Fibroblast of lung (primary cell): ENCODE results near the gene AMHR2. TPM values are rescaled to one million over a fixed set of nuclear protein-coding genes. Genes with fewer than 3 reads are reported as not detected.

ENCODE experiments used
- DNase-seq, 2 donors: peaks; one replicate each; pipeline versions ENCODE4 v3.0.0 to v3.0.0-alpha.2; 2010; ENCODE audit warnings: low read depth in 2 of 2
- H2AFZ ChIP-seq: 2 replicates; pipeline ENCODE4 v1.5.1; 2012; ENCODE audit warnings: low read length, control low read depth, inconsistent platforms
- H3K27ac ChIP-seq: 2 replicates; pipeline ENCODE4 v1.5.1; 2011; ENCODE audit warnings: low read length, control low read depth; ENCODE audit not compliant: insufficient read depth
- H3K27me3 ChIP-seq: 2 replicates; pipeline ENCODE4 v1.5.1; 2011; ENCODE audit warnings: mild to moderate bottlenecking, low read length; ENCODE audit not compliant: control insufficient read depth, insufficient read depth
- H3K36me3 ChIP-seq: 2 replicates; pipeline ENCODE4 v1.5.1; 2011; ENCODE audit warnings: low read length; ENCODE audit not compliant: control insufficient read depth, insufficient read depth
- H3K4me1 ChIP-seq: 2 replicates; pipeline ENCODE4 v1.5.1; 2011; ENCODE audit warnings: low read length; ENCODE audit not compliant: control insufficient read depth, insufficient read depth; ENCODE audit errors: extremely low read depth
- H3K4me2 ChIP-seq: 2 replicates; pipeline ENCODE4 v1.5.1; 2011; ENCODE audit warnings: low read length, control low read depth; ENCODE audit not compliant: insufficient read depth; ENCODE audit errors: extremely low read depth
- H3K4me3 ChIP-seq, 4 experiments: fragments of 200-600 bp in 1 of 4; sonication (generic) in 1 of 4; replicated peaks in 1 of 4; 2 replicates each; pipeline ENCODE4 v1.5.1; 2011 to 2016; ENCODE audit warnings: low read length in 4 of 4, low read depth in 3 of 4, mild to moderate bottlenecking in 3 of 4, control low read depth in 2 of 4, inconsistent platforms in 1 of 4, mixed read lengths in 1 of 4; ENCODE audit not compliant: insufficient read depth in 1 of 4; ENCODE audit errors: control extremely low read depth in 1 of 4
- H3K79me2 ChIP-seq: 2 replicates; pipeline ENCODE4 v1.5.1; 2012; ENCODE audit warnings: mild to moderate bottlenecking, low read length, inconsistent platforms; ENCODE audit not compliant: control insufficient read depth, insufficient read depth
- H3K9ac ChIP-seq: 2 replicates; pipeline ENCODE4 v1.5.1; 2011; ENCODE audit warnings: mild to moderate bottlenecking, low read length, control low read depth; ENCODE audit not compliant: insufficient read depth
- H3K9me3 ChIP-seq: 2 replicates; pipeline ENCODE4 v1.5.1; 2012; ENCODE audit warnings: low read depth, low read length; ENCODE audit not compliant: control insufficient read depth, insufficient read depth
- H4K20me1 ChIP-seq: 2 replicates; pipeline ENCODE4 v1.5.1; 2011; ENCODE audit warnings: low read length; ENCODE audit not compliant: control insufficient read depth, insufficient read depth; ENCODE audit errors: extremely low read depth
- EZH2 ChIP-seq: IDR thresholded peaks from 2 replicates; pipeline ENCODE4 v1.5.1; 2012; ENCODE audit warnings: low read length, control low read depth, mild to moderate bottlenecking; ENCODE audit errors: missing control alignments
- polyA plus RNA-seq, 2 donors: library from polyadenylated mRNA; depleted of rRNA in 1 of 2; stranded (reverse) in 1 of 2; unstranded in 1 of 2; fragments of >200 nt; gene quantifications; 2 replicates each; pipeline ENCODE4 v1.2.1, GENCODE V29; 2011 to 2012; ENCODE audit warnings: missing spikeins in 1 of 2
- total RNA-seq: library from RNA; depleted of rRNA; stranded (reverse); fragments of >200 nt; gene quantifications from 2 replicates; pipeline ENCODE4 v1.2.1, GENCODE V29; 2014
- TF ChIP-seq, protein P1 (sequence below), 2 donors: IDR thresholded peaks in 1 of 2; conservative IDR thresholded peaks in 1 of 2; 1 replicate in 1 of 2; 2 replicates in 1 of 2; pipeline ENCODE4 v1.5.1; 2011 to 2012; ENCODE audit warnings: low read length in 2 of 2, control low read depth in 1 of 2, inconsistent platforms in 1 of 2, low read depth in 1 of 2, mild to moderate bottlenecking in 1 of 2

The AMHR2 gene
- total and polyA plus RNA-seq, 2 donors (not counting 1 experiment from before 2014, with no cell fraction given), result not detected

DNA sequence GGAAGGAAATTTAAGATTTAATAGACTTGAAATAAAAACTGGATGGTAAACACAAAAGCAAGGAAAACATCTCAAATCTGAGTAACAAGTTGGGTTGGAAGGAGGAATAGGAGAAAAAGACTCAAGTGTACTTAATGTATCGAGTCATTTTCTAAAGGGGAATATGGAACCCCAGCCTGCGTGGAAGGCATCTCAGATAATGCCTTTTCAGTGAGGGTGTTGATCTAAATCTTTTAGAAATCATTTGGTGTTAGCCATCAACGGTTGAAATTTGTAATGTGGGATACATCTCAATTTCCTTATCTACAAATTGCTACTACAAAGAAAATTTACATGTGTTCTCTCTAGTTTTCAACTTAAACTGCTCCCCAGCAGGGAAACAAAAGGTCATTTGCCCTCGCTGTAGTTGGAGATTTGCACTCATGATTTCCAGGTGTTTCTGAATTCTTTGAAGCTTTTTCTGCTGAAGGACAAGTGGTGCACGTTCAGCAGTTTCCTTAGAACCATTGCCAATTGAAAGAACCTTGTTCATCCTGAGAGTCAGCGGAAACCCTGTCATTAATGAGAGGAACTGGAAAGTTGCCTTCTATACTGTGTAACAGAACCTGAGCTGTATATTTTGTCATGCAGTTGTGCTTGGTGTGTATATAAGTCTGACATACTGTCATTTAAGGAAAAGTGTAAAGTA, 30.4 kb downstream of the AMHR2 start:
- Histone ChIP-seq H3K4me3 (peak overlapping the region; percentile 23 to 100 (median 90)), H3K9me3 (no peaks in the 10 kb centered on the region), H3K36me3 (peaks cover 17% of the 10 kb centered on the region), H3K9ac (no peak overlapping the region), H3K27me3 (no peaks in the 10 kb centered on the region), H2AFZ (no peak overlapping the region), H4K20me1 (peaks cover 17% of the 10 kb centered on the region), H3K79me2 (peaks cover 61% of the 10 kb centered on the region), H3K4me2 (peak overlapping the region; percentile 61), H3K27ac (no peak overlapping the region), H3K4me1 (peaks cover 4% of the 10 kb centered on the region)
- DNase-seq, result no peak
- TF ChIP-seq EZH2, result no peak
- TF ChIP-seq, protein P1, sequence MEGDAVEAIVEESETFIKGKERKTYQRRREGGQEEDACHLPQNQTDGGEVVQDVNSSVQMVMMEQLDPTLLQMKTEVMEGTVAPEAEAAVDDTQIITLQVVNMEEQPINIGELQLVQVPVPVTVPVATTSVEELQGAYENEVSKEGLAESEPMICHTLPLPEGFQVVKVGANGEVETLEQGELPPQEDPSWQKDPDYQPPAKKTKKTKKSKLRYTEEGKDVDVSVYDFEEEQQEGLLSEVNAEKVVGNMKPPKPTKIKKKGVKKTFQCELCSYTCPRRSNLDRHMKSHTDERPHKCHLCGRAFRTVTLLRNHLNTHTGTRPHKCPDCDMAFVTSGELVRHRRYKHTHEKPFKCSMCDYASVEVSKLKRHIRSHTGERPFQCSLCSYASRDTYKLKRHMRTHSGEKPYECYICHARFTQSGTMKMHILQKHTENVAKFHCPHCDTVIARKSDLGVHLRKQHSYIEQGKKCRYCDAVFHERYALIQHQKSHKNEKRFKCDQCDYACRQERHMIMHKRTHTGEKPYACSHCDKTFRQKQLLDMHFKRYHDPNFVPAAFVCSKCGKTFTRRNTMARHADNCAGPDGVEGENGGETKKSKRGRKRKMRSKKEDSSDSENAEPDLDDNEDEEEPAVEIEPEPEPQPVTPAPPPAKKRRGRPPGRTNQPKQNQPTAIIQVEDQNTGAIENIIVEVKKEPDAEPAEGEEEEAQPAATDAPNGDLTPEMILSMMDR (conservative IDR thresholded peaks at IDR 0.05 in 1 of 2, IDR thresholded peaks at IDR 0.05 in 1 of 2; ENCODE audit: low read depth in 1 of 2, low read length in 2 of 2), result no peak

DNA sequence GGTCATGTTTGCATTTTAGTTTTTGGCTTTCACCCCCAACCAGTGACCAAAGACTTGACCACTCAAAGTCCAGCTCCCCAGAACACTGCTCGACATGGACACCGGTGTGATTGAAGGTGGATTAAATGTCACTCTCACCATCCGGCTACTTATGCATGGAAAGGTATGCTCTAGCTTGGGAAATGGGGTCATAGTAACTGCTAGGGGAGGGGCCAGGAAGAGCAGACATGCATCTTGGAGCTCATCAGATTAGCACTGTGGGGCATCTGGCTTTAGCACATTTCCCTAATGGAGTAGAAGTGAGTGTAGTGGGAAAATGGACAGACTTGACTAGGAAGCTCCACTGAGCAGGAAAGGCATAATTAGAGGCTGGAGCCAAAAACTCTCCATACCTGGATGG, 31.1 kb downstream of the AMHR2 start:
- Histone ChIP-seq H3K9ac (no peak overlapping the region), H2AFZ (no peak overlapping the region), H3K36me3 (peaks cover 20% of the 10 kb centered on the region), H3K27me3 (no peaks in the 10 kb centered on the region), H4K20me1 (peaks cover 17% of the 10 kb centered on the region), H3K4me3 (peak overlapping the region in 3 of 4 experiments; percentile 8 to 100 (median 94)), H3K27ac (no peak overlapping the region), H3K4me1 (peaks cover 4% of the 10 kb centered on the region), H3K79me2 (peaks cover 66% of the 10 kb centered on the region), H3K4me2 (peak overlapping the region; percentile 61), H3K9me3 (no peaks in the 10 kb centered on the region)
- no peak for TF ChIP-seq EZH2
- TF ChIP-seq, protein P1 (conservative IDR thresholded peaks at IDR 0.05 in 1 of 2, IDR thresholded peaks at IDR 0.05 in 1 of 2; ENCODE audit: low read depth in 1 of 2, low read length in 2 of 2), result no peak
- DNase-seq, result no peak

GRCh38 chr12:53456654-53457366, 33.2 kb downstream of the AMHR2 start:
- no peak for DNase-seq
- Histone ChIP-seq H3K36me3 (peaks cover 28% of the 10 kb centered on the region), H3K27ac (no peak overlapping the region), H3K27me3 (no peaks in the 10 kb centered on the region), H3K79me2 (peaks cover 86% of the 10 kb centered on the region), H3K4me3 (no peak overlapping the region), H3K9me3 (no peaks in the 10 kb centered on the region), H2AFZ (no peak overlapping the region), H3K4me2 (no peak overlapping the region), H3K4me1 (peaks cover 8% of the 10 kb centered on the region), H3K9ac (no peak overlapping the region), H4K20me1 (peaks cover 17% of the 10 kb centered on the region)
- TF ChIP-seq, protein P1 (conservative IDR thresholded peaks at IDR 0.05 in 1 of 2, IDR thresholded peaks at IDR 0.05 in 1 of 2; ENCODE audit: low read depth in 1 of 2, low read length in 2 of 2), result no peak
- no peak for TF ChIP-seq EZH2
